ENCODE results near the gene CDC7. TPM values are rescaled to one million over a fixed set of nuclear protein-coding genes. Genes with fewer than 3 reads are reported as not detected.

The CDC7 gene
- total RNA-seq, 1 donor from 2014 or later = 2.7 TPM

GRCh38 chr1:91555074-91555730 is 54.6 kb downstream of the CDC7 start:
- Histone ChIP-seq H3K4me3 (no peak overlapping the region), H3K9me3 (no peaks in the 10 kb centered on the region), H3K27ac (no peak overlapping the region), H3K36me3 (no peaks in the 10 kb centered on the region), H3K4me1 (peaks cover 3 to 9% of the 10 kb centered on the region in 2 donors), H3K27me3 (no peaks in the 10 kb centered on the region)
- TF ChIP-seq CTCF (IDR thresholded peaks at IDR 0.05) = no peak
- no peak for DNase-seq (ENCODE audit: low spot score in 2 of 2)
- intact Hi-C loops (cut with DNase I) = no loop called here

GRCh38 chr1:91555821-91556531 is 55.3 kb downstream of the CDC7 start:
- intact Hi-C loops (cut with DNase I) = no loop called here
- DNase-seq (ENCODE audit: low spot score in 2 of 2) = no peak
- no peak overlapping the region for H3K27ac ChIP-seq

GRCh38 chr1:91556556-91556955 is 55.9 kb downstream of the CDC7 start:
- no peak for DNase-seq (ENCODE audit: low spot score in 2 of 2)
- no peaks in the 10 kb centered on the region for H3K9me3 ChIP-seq
- intact Hi-C loops (cut with DNase I) = no loop called here
- no peaks in the 10 kb centered on the region for H3K36me3 ChIP-seq
- peaks cover 3 to 9% of the 10 kb centered on the region in 2 donors for H3K4me1 ChIP-seq
- H3K4me3 ChIP-seq = no peak overlapping the region
- no peak overlapping the region for H3K27ac ChIP-seq
- TF ChIP-seq CTCF (IDR thresholded peaks at IDR 0.05) = no peak
- no peaks in the 10 kb centered on the region for H3K27me3 ChIP-seq

More at GRCh38 chr1:91555821-91556531, 55.3 kb downstream of the CDC7 start:
- no peak for TF ChIP-seq CTCF (IDR thresholded peaks at IDR 0.05)
- Histone ChIP-seq H3K4me1 (peaks cover 3 to 9% of the 10 kb centered on the region in 2 donors), H3K9me3 (no peaks in the 10 kb centered on the region), H3K36me3 (no peaks in the 10 kb centered on the region), H3K4me3 (no peak overlapping the region), H3K27me3 (no peaks in the 10 kb centered on the region)

- H3K27me3 ChIP-seq = no peaks in the 10 kb centered on the region
- no peak for TF ChIP-seq CTCF (IDR thresholded peaks at IDR 0.05)
- DNase-seq (ENCODE audit: low spot score in 2 of 2) = no peak
- no peaks in the 10 kb centered on the region for H3K36me3 ChIP-seq
- H3K27ac ChIP-seq = no peak overlapping the region
- intact Hi-C loops (cut with DNase I) = no loop called here
- peaks cover 3 to 9% of the 10 kb centered on the region in 2 donors for H3K4me1 ChIP-seq
- no peak overlapping the region for H3K4me3 ChIP-seq
- H3K9me3 ChIP-seq = no peaks in the 10 kb centered on the region
Measured at GRCh38 chr1:91557039-91557690, 56.5 kb downstream of the CDC7 start.

GRCh38 chr1:91557826-91558225 is 57.2 kb downstream of the CDC7 start:
- no peaks in the 10 kb centered on the region for H3K27me3 ChIP-seq
- DNase-seq (ENCODE audit: low spot score in 2 of 2) = no peak
- no peaks in the 10 kb centered on the region for H3K36me3 ChIP-seq
- H3K4me3 ChIP-seq = no peak overlapping the region
- peaks cover 3 to 6% of the 10 kb centered on the region in 2 donors for H3K4me1 ChIP-seq
- H3K27ac ChIP-seq = no peak overlapping the region
- no peaks in the 10 kb centered on the region for H3K9me3 ChIP-seq
- intact Hi-C loops (cut with DNase I) = no loop called here
- TF ChIP-seq CTCF (IDR thresholded peaks at IDR 0.05) = no peak

All from ascending aorta (tissue), 2 donors.